ENCODE measurements around the gene THRB. TPM values are rescaled to one million over a fixed set of nuclear protein-coding genes. Genes with fewer than 3 reads are reported as not detected.

THRB gene
- total RNA-seq, 1 donor from 2014 or later, result 8.4 TPM

GRCh38 chr3:24512564-24513197, 18.0 kb upstream of the THRB start:
- no peak for DNase-seq (ENCODE audit: low spot score)

GRCh38 chr3:24510030-24510648, 15.5 kb upstream of the THRB start:
- no peak for DNase-seq (ENCODE audit: low spot score)

- no peak for DNase-seq (ENCODE audit: low spot score)
These were observed 13.8 kb upstream of the THRB start for GRCh38 chr3:24508423-24508839.

GRCh38 chr3:24507776-24508422, 13.2 kb upstream of the THRB start:
- no peak for DNase-seq (ENCODE audit: low spot score)

- peak; percentile 45 for DNase-seq (ENCODE audit: low spot score)
These were observed 12.5 kb upstream of the THRB start for GRCh38 chr3:24506966-24507775.

GRCh38 chr3:24505691-24506550, 11.3 kb upstream of the THRB start:
- DNase-seq (ENCODE audit: low spot score), result peak; percentile 70

GRCh38 chr3:24504772-24505171, 10.1 kb upstream of the THRB start:
- no peak for DNase-seq (ENCODE audit: low spot score)

- no peak for DNase-seq (ENCODE audit: low spot score)
These were observed 9.0 kb upstream of the THRB start for GRCh38 chr3:24503616-24504113.

- DNase-seq (ENCODE audit: low spot score), result no peak
These were observed 8.0 kb upstream of the THRB start for GRCh38 chr3:24502690-24503089.

- DNase-seq (ENCODE audit: low spot score), result no peak
These were observed 6.2 kb upstream of the THRB start for GRCh38 chr3:24500806-24501205.

- DNase-seq (ENCODE audit: low spot score), result no peak
These were observed 5.3 kb upstream of the THRB start for GRCh38 chr3:24499991-24500390.

GRCh38 chr3:24498796-24499195, 4.1 kb upstream of the THRB start:
- no peak for DNase-seq (ENCODE audit: low spot score)

GRCh38 chr3:24498391-24498790, 3.7 kb upstream of the THRB start:
- DNase-seq (ENCODE audit: low spot score), result no peak

GRCh38 chr3:24497942-24498341, 3.3 kb upstream of the THRB start:
- no peak for DNase-seq (ENCODE audit: low spot score)

- peak; percentile 34 for DNase-seq (ENCODE audit: low spot score)
These were observed 2.2 kb upstream of the THRB start for GRCh38 chr3:24496529-24497482.

GRCh38 chr3:24495326-24495994, 810 bp upstream of the THRB start:
- peak; percentile 32 for DNase-seq (ENCODE audit: low spot score)

GRCh38 chr3:24493746-24494617, 668 bp downstream of the THRB start:
- peak; percentile 43 for DNase-seq (ENCODE audit: low spot score)

- DNase-seq (ENCODE audit: low spot score), result no peak
These were observed 1.6 kb downstream of the THRB start for GRCh38 chr3:24492971-24493551.

All from umbilical cord (tissue), 2 donors.